ENCODE data around the gene ADAMTS9.

Gene ADAMTS9

GRCh38 chr3:64578062-64578770, 109.6 kb downstream of the ADAMTS9 start:
- no peak for DNase-seq (ENCODE audit: low read depth in 1 of 2, low spot score in 1 of 2)

- DNase-seq (ENCODE audit: low read depth in 1 of 2, low spot score in 1 of 2), result no peak
These were observed 111.5 kb downstream of the ADAMTS9 start for GRCh38 chr3:64576211-64576775.

GRCh38 chr3:64575211-64575844, 112.5 kb downstream of the ADAMTS9 start:
- DNase-seq (ENCODE audit: low read depth in 1 of 2, low spot score in 1 of 2), result no peak

GRCh38 chr3:64574194-64574593, 113.6 kb downstream of the ADAMTS9 start:
- DNase-seq (ENCODE audit: low read depth in 1 of 2, low spot score in 1 of 2), result no peak

- no peak for DNase-seq (ENCODE audit: low read depth in 1 of 2, low spot score in 1 of 2)
These were observed 115.8 kb downstream of the ADAMTS9 start for GRCh38 chr3:64571982-64572381.

GRCh38 chr3:64568895-64569517, 118.8 kb downstream of the ADAMTS9 start:
- DNase-seq (ENCODE audit: low read depth in 1 of 2, low spot score in 1 of 2), result no peak

- DNase-seq (ENCODE audit: low read depth in 1 of 2, low spot score in 1 of 2), result no peak
These were observed 120.9 kb downstream of the ADAMTS9 start for GRCh38 chr3:64566859-64567258.

GRCh38 chr3:64563751-64564150, 124.0 kb downstream of the ADAMTS9 start:
- DNase-seq (ENCODE audit: low read depth in 1 of 2, low spot score in 1 of 2), result no peak

- DNase-seq (ENCODE audit: low read depth in 1 of 2, low spot score in 1 of 2), result no peak
These were observed 125.9 kb downstream of the ADAMTS9 start for GRCh38 chr3:64561868-64562267.

GRCh38 chr3:64561325-64561843, 126.4 kb downstream of the ADAMTS9 start:
- no peak for DNase-seq (ENCODE audit: low read depth in 1 of 2, low spot score in 1 of 2)

- DNase-seq (ENCODE audit: low read depth in 1 of 2, low spot score in 1 of 2), result no peak
These were observed 127.0 kb downstream of the ADAMTS9 start for GRCh38 chr3:64560791-64561190.

GRCh38 chr3:64559588-64559987, 128.2 kb downstream of the ADAMTS9 start:
- no peak for DNase-seq (ENCODE audit: low read depth in 1 of 2, low spot score in 1 of 2)

GRCh38 chr3:64556046-64556445, 131.8 kb downstream of the ADAMTS9 start:
- no peak for DNase-seq (ENCODE audit: low read depth in 1 of 2, low spot score in 1 of 2)

GRCh38 chr3:64555351-64555750, 132.4 kb downstream of the ADAMTS9 start:
- no peak for DNase-seq (ENCODE audit: low read depth in 1 of 2, low spot score in 1 of 2)

- DNase-seq (ENCODE audit: low read depth in 1 of 2, low spot score in 1 of 2), result no peak
These were observed 133.5 kb downstream of the ADAMTS9 start for GRCh38 chr3:64554096-64554920.

GRCh38 chr3:64552966-64553365, 134.8 kb downstream of the ADAMTS9 start:
- no peak for DNase-seq (ENCODE audit: low read depth in 1 of 2, low spot score in 1 of 2)

GRCh38 chr3:64552160-64552559, 135.6 kb downstream of the ADAMTS9 start:
- no peak for DNase-seq (ENCODE audit: low read depth in 1 of 2, low spot score in 1 of 2)

- no peak for DNase-seq (ENCODE audit: low read depth in 1 of 2, low spot score in 1 of 2)
These were observed 136.1 kb downstream of the ADAMTS9 start for GRCh38 chr3:64551697-64552096.

- DNase-seq (ENCODE audit: low read depth in 1 of 2, low spot score in 1 of 2), result no peak
These were observed 137.1 kb downstream of the ADAMTS9 start for GRCh38 chr3:64550745-64551144.

- no peak for DNase-seq (ENCODE audit: low read depth in 1 of 2, low spot score in 1 of 2)
These were observed 137.9 kb downstream of the ADAMTS9 start for GRCh38 chr3:64549869-64550268.
